Measurements from ENCODE around the gene PXDN. TPM values are rescaled to one million over a fixed set of nuclear protein-coding genes. Genes with fewer than 3 reads are reported as not detected.

The PXDN gene
- total and polyA plus RNA-seq, 9 of the 15 experiments (the other 6 are each of a cell fraction or from before 2014, with no cell fraction given): 0.49 TPM; not detected in 8

- no peak for TF ChIP-seq TAF15 (IDR thresholded peaks at IDR 0.05; ENCODE audit: low read depth, low read length)
Observed at GRCh38 chr2:1613078-1613445, 131.3 kb downstream of the PXDN start (continued).

- ATAC-seq: no peak
- 0% methylated on average over 6 of the region's 6 CpGs for WGBS (ENCODE audit: insufficient coverage, low coverage, missing lambda C conversion rate)
Observed at GRCh38 chr2:1612391-1613077, 131.8 kb downstream of the PXDN start.

More at GRCh38 chr2:1612391-1613077, 131.8 kb downstream of the PXDN start:
- Histone ChIP-seq H3K4me3 (no peak overlapping the region), H3K36me3 (ENCODE audit: control insufficient read depth, insufficient read depth, low read length) (no peaks in the 10 kb centered on the region), H3K9me1 (ENCODE audit: control insufficient read depth, insufficient read depth, low read length) (no peaks in the 10 kb centered on the region), H4K20me1 (replicated peaks; ENCODE audit: control insufficient read depth, insufficient read depth, low read length) (no peaks in the 10 kb centered on the region), H3K27ac (ENCODE audit: extremely low read depth, low read depth, low read length) (no peak overlapping the region), H3K79me2 (ENCODE audit: control insufficient read depth, insufficient read depth, low read length) (no peaks in the 10 kb centered on the region), H3K27me3 (ENCODE audit: control insufficient read depth in 2 of 2, insufficient read depth in 2 of 2, low read length in 2 of 2) (peaks cover 2 to 17% of the 10 kb centered on the region in 2 experiments; a peak in 3 of 5 replicates), H3K4me2 (ENCODE audit: insufficient read depth, low read length) (no peak overlapping the region), H2AFZ (ENCODE audit: low read depth, low read length) (no peak overlapping the region), H3K9me3 (replicated peaks; ENCODE audit: control insufficient read depth, insufficient read depth, low read depth, low read length) (no peaks in the 10 kb centered on the region), H3K9ac (ENCODE audit: insufficient read depth in 1 of 2, low read depth in 2 of 2, low read length in 2 of 2) (no peak overlapping the region), H3K4me1 (replicated peaks in 1 of 2; ENCODE audit: control insufficient read depth in 2 of 2, insufficient read depth in 2 of 2, low read length in 2 of 2) (peaks cover 0 to 3% of the 10 kb centered on the region in 2 experiments; a peak in 1 of 5 replicates)
- intact Hi-C loops (cut with micrococcal nuclease): no loop called here
- FAIRE-seq (no peak), DNase-seq (ENCODE audit: extremely low read depth in 1 of 4, low spot score in 3 of 4) (no peak)
- CTCF ChIA-PET (ENCODE audit: low intra/inter-chr PET ratio): no interaction called here
- in situ Hi-C loops (cut with MboI): no loop called here
- POLR2A ChIA-PET: no interaction called here
- TF ChIP-seq ARID2 (IDR thresholded peaks at IDR 0.05): no peak
- TF ChIP-seq C11orf30 (IDR thresholded peaks at IDR 0.05; ENCODE audit: low read depth): no peak
- no peak for TF ChIP-seq ATF1 (CRISPR knock-in tag; IDR thresholded peaks at IDR 0.05)
- no peak for TF ChIP-seq ATF1 (tag; IDR thresholded peaks at IDR 0.05)
- TF ChIP-seq THRAP3 (IDR thresholded peaks at IDR 0.05; ENCODE audit: borderline replicate concordance): no peak
- TF ChIP-seq ELF2 (CRISPR knock-in tag; IDR thresholded peaks at IDR 0.05): no peak
- TF ChIP-seq BRD4 (IDR thresholded peaks at IDR 0.05): no peak
- no peak for TF ChIP-seq PHF8 (IDR thresholded peaks at IDR 0.05; ENCODE audit: borderline replicate concordance, low read length)
- TF ChIP-seq ARNT (IDR thresholded peaks at IDR 0.05): no peak
- no peak for TF ChIP-seq ZNF551 (CRISPR knock-in tag; IDR thresholded peaks at IDR 0.05)
- no peak for TF ChIP-seq ZFPM2 (CRISPR knock-in tag; IDR thresholded peaks at IDR 0.05)
- no peak for TF ChIP-seq RB1 (IDR thresholded peaks at IDR 0.05; ENCODE audit: low read depth)
- TF ChIP-seq GABPB1 (CRISPR knock-in tag; IDR thresholded peaks at IDR 0.05): no peak
- TF ChIP-seq ESRRA (IDR thresholded peaks at IDR 0.05; ENCODE audit: borderline replicate concordance, low read depth): no peak
- no peak for TF ChIP-seq NR2F6 (CRISPR knock-in tag; IDR thresholded peaks at IDR 0.05)
- BruUV-seq (replicated peaks): no TSS peak

Data from K562 (cell line).